Activated CD8-positive, alpha-beta memory T cell treated with anti-CD3 and anti-CD28 coated beads, Interleukin-2, amount 50 U/mL, for 1 hour (primary cell): Measurements from ENCODE around the gene NPY2R.

ENCODE experiments used
- DNase-seq: peaks from one replicate; pipeline ENCODE4 v3.0.0-alpha.2; 2020; ENCODE audit errors: extremely low read depth

The NPY2R gene

GRCh38 chr4:155249016-155249566 lies 40.7 kb downstream of the NPY2R start:
- DNase-seq = no peak

GRCh38 chr4:155252327-155252726 lies 43.9 kb downstream of the NPY2R start:
- DNase-seq = no peak

- no peak for DNase-seq
Observed at GRCh38 chr4:155263480-155263879, 55.0 kb downstream of the NPY2R start.

- no peak for DNase-seq
Observed at GRCh38 chr4:155265113-155265512, 56.7 kb downstream of the NPY2R start.
